HG02588 (cell line): ENCODE results near the gene ZNF302.
A peak's percentile ranks its signal among the peaks of the same experiment; 100 is the strongest.
"Not testable (repeated sequence)": the region's sequence is repeated elsewhere in the genome, so short reads cannot be mapped to it uniquely, and the experiment has no call there.

ENCODE experiments used
- ATAC-seq: cut with Tn5 transposase; IDR thresholded peaks from one replicate; pipeline ENCODE4 v1.9.1; 2021; ENCODE audit warnings: mild to moderate bottlenecking, moderate library complexity; ENCODE audit not compliant: unreplicated experiment

ZNF302 gene

DNA sequence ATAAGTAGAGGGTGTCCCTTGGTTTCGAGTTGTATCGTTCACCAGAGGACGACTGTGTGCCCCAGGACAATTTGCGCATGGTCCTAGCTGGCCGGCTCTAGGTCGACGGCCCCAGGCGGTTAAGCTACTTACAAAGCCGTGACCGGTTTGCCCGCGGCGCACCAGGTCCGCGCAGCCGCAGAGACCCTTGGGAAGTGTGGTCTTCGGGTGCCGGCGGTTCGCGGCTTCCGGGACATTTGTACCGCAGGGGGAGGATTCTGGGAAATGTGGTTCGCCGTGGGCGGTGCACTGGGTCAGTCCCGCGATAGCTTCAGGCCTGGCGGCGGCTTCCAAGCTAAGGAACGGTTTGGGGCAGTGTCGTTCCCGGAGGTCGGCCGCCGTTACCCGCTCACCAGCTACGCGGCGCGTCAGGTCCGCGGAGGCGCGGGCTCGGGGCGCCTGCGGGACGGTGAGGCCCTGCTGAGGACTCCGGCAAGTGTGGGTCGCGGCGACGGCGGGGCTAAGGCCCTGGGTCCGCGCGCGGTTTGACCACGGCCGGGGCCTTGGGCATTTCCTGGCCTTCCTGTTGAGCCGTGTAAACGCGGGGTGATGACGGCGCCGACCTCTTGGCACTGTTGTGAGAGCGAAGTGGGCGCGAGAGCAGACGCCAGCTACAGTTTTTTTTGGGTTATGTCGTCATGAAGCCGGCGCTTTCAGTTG lies at the start of gene ZNF302:
TSS of gene ZNF302 (plus strand) at position 293 of the 699 bp plus-strand sequence. CDS start 1,127 bp downstream, outside the sequence.
- ATAC-seq, result peak; percentile 85

DNA sequence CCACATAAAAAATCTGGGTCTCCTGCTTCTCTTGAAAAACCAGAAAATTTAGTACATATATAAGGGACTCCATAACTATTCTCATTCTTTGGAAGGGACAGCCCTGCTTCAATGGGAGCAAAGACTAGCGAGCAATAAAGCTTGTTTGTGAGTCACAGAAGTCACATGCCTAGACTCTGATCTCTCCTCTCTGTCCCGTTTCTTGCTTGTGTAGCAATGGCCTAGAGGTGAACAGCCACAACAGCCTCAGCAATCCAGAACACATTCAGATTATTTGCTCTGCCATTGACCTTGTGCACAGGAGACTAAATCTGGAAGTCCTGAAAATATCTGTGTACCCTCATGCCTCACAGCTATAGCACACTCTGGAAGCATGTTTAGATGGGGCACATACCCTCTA lies 43.7 kb upstream of the ZNF302 start:
- ATAC-seq, result no peak

DNA sequence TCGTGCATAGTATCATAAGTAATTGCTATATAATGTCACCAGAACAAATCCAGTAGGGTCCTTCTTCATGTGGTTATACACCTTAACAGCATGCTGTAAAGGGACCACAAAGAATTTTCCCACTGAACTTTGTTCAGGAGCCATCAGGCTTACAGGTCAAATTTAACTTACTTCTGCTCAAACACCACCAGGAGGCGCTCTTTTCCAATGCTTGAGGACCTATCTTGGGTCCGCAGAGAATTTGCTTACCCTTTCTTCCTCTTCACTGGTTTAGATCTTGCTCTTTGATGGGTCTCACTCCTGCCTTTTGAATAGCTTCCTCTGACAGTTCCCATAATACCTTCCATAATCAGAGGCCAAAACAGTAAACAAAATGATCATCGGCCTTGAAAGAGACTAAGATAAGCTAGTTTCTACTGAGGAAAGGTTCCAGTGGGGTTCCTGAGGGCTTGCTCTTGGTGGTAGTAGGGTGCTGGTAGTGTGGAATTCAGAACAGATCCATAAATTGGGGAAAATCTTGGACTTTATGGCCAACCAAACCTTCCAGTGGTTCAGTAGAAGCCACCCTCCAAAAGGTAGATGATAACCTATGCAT lies 37.9 kb upstream of the ZNF302 start:
- no peak for ATAC-seq

DNA sequence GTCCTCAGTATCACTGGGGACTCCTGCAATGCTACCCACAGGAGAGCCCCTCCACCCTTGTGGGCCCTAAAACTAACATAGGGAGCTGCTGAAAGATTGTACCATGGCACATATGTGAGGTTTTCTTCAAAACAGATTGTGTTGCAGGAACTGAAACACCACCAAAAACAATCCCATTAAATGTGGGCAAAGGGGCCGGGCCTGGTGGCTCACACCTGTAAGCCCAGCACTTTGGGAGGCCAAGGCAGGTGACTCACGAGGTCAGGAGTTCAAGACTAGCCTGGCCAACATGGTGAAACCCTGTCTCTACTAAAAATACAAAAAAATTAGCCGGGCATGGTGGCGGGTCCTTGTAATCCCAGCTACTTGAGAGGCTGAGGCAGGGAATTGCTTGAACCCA lies 35.2 kb upstream of the ZNF302 start:
- no peak for ATAC-seq

DNA sequence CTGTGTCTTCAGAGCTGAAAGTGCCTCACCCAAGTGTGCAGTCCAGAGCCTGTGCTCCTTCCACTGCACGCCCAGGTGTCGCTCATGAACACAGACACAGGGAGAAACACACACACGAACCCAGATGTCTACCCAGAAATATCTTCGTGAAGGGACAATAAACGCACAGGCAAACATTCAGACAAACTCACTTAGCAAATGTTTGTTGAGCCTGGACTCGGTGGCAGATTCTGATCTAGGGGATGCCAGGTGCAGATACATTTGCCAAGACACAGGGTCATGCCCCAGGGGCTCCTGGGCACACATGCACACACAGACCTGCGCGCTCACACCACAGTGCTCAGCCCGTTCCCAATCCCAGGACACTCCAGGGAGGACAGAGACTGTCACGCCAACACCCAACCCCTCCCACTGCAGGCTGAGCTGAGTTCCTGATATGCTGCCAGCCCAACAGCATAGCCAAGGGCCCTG lies 32.5 kb upstream of the ZNF302 start:
- no peak for ATAC-seq

DNA sequence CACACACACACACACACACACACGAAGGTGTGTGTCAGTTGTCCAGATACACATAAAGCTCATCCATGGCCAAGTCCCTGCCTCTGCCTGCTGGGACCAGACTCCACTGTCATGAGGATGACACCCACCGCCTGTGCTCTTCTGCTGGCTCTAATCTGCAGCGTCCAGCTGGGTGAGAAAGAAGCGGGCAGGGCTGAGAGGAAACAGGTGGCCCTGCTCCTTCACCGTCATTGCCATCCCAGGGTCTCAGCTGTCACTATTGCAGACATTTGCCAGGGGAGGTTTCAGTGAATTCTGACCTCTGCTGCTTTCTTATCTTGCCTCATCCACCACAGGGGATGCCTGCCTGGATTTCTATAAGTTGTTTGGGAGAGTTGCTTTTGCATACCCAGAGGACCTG lies 31.9 kb upstream of the ZNF302 start:
- no peak for ATAC-seq

DNA sequence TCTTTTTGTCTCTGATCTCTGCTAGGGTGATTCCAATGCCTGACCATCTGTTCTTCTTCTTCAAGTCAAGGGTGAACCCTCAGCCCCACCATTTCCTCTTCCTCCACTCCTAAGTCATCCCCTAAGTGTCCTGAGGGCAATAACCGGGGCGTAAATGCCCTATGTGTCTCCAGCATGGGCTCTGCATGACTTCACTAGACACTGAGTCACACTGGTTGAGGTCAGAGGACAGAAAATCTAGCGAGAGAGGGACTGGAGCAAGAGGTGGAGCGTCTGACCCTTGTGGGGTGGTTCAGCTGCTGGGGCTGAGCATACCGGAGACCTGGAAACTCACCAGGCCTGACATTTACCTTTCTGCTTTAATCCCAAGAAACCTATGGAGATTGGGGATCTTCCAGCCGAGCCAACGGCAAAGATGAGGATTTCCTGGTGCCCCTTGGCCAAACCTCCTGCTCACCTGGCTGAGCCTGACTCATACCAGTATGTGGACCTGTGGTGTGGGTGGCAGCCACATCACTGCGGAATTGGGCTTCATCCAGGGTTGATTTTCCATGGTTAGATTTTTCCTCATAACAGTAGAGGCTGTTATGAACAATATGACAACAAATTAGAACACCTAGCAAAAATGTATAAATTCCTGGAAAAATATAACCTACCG lies 27.5 kb upstream of the ZNF302 start:
- ATAC-seq, result no peak

DNA sequence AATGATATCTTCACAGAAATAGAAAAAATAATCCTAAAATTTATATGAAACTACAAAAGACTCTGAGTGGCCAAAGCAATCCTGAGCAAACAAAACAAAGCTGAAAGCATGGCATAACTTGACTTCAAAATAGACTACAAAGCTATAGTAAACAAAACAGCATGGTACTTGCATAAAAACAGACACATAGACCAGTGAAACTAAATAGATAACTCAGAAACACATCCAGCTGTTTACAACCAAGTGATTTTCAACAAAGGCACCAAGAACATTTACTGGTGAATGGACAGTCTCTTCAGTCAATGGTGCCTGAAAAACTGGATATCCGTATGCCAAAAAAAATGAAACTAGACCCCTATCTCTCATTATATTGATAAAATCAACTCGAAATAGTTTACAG lies 25.7 kb upstream of the ZNF302 start:
- no peak for ATAC-seq

DNA sequence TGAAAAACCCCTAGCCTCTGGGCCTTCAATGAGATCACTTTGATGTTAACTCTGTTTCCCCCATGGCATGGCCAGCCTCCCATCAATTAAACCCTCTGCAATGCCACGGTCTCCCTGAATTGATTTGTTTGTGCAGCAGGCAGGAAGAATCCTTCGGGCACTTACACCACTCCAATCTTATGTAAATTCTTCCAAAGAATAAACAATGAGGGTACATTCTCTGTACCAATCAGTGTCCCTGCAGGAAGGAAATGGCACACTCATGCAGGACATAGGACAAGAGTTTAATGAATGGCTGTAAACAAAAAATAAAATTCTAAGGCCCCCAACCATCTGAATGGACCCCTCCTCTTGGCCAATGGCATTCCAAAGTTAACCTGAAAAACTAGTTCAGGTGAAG lies 22.7 kb upstream of the ZNF302 start:
- ATAC-seq, result no peak

DNA sequence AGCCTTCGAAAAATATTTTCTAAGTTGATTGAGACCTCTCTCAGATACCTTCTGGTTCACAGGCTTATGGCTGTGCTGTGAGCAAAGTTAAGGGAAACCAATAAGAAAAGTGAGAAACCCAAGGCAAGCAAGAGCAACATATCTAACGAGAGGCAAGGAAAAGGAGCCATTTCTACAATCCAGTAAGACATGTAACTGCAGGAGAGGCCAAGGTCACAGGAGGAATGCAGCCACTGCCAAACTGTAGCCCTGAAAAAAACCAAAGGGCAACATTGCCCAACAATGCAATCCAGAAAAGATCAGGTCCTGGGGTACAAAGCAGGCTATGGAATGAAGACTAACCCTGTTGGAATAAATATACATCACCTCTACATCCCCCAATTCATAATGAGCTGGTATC lies 21.8 kb upstream of the ZNF302 start:
- ATAC-seq, result no peak

DNA sequence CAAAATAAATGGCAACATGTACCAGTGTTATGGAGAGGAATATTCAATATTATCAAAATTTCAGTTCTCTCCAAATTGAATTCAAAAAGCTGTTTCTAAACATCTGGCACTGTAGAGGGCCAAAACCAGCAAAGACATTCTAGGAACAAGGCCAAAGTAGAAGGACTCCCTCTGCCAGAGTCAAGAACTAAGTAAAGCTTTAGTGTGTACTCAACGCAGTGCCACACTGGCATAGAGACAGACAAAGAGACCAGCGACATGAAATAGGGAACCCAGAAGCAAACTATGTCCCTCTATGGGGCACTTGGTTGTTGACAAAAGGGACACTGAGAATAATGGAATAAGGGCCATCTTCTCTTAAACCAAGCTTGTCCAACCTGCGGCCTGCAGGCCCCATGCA lies 16.1 kb upstream of the ZNF302 start:
- no peak for ATAC-seq

DNA sequence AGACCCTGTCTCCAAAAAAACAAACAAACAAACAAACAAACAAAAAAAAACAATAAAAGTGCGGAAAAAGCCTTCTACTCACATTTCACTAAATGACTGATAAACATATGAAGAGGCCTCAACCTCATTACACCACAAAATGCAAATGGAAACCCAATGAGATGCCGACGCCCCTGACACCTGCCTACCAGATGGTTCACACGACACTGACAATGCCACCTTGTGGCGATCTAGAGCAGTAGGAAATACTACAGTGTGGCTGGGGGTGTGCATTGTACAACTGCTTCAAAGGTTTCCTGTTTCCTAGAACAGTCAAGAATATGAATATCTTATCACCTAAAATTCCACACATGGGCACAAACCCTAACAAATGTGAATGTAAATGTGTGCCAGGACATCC lies 14.6 kb upstream of the ZNF302 start:
- ATAC-seq, result no peak

DNA sequence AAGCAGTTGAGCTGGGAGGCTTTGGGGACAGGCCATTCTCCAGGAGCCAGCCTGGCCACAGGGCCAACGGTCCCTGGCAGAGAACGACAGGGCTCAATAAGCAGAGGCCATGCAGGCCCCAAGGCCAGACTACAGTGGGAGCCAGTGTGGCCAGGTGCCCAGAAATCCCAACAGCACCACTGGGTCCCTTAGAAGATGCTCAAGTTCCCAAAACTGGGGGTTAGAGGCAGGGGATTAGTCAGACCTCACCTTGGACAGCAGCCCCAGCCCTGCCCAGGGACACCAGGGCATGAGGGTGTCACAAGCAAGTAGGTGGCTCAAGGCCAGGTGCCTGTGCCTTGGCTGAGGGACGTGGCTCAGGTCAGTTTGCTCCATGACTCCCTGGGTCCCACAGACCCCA lies 13.3 kb upstream of the ZNF302 start:
- no peak for ATAC-seq

DNA sequence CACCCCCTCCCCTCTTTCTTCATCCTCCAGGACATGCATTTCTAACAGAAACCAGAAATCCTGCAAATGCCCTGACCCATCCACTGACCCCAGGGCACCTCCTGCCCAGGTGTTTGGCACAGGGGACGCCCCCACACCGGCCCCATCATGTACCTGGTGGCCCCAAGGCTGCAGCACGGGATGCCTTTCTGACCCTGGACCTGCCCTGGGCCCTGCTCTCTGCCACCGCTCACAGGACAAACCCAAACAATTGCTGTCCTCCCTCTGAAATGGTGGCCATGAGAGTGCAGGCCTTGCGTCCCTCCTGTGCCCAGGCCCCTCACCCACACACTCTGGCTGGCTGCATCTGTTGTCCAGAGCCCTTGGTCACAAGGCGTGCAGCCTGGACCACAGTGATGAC lies 12.6 kb upstream of the ZNF302 start:
- no peak for ATAC-seq

DNA sequence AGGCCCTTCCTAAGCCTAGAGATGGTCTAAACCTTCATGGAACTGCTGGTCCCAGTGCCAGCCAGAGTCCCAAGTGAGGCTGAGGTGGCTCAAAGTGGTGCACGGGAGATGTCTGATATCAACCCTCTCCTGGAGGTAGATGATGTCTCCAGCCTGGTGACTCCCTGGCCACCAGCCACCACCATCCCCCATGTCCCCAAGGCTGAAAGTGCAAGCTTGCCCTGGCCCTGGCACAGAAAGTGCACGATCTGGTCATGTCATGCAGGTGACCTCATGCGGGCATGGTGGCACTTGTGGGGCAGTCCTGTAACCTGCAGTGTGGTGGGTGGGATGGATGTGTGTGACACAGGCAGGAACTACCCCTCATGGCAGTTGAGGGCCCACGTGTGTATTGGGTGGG lies 12.2 kb upstream of the ZNF302 start:
- ATAC-seq, result not testable (repeated sequence)

DNA sequence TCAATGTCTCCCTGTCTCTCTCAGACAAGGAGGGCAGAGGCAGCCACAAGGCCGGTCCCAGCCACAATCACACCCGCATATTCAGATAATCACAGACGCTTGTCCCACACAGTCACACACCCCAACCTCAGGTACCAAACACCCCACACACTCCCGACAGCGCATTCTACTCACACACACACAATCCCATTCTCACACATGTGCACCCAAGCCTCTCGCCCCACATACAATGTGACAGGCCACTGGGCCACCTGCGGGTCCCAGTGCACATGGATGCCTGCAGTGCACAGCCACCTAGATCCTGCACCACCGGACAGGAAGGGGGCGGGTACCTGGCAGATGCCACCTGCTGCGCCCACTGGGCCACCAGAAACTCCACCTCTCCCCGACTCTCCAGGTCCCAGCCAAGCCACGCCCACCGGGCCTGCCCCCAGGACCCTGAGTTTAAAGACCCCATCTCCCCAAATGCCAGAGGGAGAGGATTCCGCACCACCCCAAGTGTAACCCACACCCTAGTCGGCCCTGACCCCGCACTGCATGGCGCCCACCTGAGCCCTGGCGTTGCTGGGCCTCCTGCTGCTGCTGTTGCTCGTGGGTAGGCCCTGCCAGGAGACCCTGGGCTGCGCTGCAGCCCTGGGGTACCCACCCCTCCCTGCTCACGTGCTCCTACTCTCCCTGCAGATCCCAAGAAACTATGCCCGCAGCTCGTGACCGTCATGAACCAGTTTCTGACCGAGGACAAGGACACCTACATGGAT lies 11.1 kb upstream of the ZNF302 start:
- ATAC-seq, result no peak

DNA sequence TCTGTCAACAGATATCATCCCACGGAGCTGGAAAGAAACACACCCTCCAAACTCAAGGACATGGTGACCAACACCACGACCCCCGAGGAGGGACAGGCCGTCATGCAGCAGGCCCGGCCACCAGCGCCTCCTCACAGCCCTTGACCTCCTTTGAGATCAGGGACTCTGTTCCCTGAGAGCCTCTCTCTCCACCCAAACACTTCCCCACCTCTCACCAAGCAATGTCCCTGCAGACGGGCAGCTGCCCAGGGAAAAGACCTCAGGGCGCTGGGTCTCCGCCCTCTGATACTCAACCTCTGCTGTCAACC lies 10.6 kb upstream of the ZNF302 start:
- ATAC-seq, result no peak

DNA sequence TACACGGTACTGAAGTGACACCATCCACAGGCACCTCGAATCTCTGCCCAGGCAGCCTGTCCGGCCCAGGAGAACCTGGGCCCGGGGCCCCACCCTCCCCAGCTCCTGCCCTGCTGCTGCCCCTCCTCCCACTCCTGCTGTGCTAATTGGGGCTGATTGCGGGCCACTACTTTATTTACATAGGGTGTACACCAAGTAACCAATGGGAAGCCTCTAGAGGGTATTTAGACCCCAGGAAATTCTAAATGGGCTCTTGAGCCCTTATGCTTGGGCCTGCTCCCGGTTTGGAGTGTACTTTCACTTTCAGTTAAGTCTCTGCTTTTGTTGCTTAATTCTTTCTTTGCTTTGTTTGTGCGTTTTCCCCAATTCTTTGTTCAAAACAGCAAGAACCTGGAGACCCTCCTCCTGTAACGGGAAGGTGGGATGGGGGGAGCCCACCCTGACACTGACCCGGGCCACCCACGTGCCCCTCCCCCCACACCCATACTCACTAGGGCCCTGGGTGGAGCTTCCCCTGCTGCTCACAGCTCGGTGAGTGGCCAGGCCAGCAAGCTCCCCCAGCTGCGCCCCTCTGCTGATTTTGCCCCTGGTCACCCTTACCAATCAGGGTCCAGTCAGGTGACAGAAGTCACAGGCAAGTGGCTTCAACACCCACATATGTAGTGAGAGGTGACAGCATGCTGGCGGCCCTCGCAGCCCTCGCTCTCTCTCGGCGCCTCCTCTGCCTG lies 10.0 kb upstream of the ZNF302 start:
- ATAC-seq, result no peak

DNA sequence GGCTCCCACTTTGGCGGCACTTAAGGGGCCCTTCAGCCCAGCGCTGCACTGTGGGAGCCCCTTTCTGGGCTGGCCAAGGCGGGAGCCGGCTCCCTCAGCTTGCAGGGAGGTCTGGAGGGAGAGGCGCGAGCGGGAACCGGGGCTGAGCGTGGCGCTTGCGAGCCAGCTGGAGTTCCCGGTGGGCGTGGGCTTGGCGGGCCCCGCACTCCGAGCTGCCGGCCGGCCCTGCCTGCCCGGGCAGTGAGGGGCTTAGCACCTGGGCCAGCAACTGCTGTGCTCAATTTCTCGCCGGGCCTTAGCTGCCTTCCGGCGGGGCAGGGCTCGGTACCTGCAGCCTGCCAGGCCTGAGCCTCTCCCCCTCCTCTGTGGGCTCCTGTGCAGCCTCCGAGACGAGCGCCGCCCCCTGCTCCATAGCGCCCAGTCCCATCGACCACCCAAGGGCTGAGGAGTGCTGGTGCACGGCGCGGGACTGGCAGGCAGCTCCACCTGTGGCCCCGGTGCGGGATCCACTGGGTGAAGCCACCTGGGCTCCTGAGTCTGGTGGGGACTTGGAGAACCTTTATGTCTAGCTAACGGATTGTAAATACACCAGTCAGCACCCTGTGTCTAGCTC lies 9.3 kb upstream of the ZNF302 start:
- ATAC-seq, result not testable (repeated sequence)

DNA sequence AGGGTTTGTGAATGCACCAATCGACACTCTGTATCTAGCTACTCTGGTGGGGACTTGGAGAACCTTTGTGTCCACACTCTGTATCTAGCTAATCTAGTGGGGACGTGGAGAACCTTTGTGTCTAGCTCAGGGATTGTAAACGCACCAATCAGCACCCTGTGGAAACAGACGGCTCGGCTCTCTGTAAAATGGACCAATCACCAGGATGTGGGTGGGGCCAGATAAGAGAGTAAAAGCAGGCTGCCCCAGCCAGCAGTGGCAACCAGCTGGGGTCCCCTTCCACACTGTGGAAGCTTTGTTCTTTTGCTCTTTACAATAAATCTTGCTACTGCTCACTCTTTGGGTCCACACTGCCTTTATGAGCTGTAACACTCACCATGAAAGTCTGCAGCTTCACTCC lies 8.8 kb upstream of the ZNF302 start:
- not testable (repeated sequence) for ATAC-seq

DNA sequence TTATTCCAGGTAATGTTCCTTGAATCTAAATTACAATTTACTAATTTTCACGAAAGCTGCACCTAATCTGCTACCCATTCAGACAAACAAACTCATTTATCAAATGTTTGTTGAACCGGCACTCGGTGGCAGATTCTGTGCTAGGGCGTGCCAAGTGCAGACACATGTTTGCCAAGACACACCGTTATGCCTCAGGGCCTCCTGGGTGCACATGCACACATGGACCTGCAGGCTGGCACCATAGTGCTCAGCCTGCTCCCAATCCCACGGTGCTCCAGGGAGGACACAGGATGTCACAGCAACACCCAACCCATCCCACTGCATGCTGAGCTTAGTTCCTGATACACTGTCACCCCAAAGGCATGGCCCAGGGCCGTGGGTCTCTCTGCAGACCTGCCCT lies 8.2 kb upstream of the ZNF302 start:
- ATAC-seq, result no peak
